ENCODE measurements around the gene CCDC88C. TPM values are rescaled to one million over a fixed set of nuclear protein-coding genes. Genes with fewer than 3 reads are reported as not detected.

Gene CCDC88C
- total RNA-seq, 1 donor from 2014 or later: 17.8 TPM

DNA sequence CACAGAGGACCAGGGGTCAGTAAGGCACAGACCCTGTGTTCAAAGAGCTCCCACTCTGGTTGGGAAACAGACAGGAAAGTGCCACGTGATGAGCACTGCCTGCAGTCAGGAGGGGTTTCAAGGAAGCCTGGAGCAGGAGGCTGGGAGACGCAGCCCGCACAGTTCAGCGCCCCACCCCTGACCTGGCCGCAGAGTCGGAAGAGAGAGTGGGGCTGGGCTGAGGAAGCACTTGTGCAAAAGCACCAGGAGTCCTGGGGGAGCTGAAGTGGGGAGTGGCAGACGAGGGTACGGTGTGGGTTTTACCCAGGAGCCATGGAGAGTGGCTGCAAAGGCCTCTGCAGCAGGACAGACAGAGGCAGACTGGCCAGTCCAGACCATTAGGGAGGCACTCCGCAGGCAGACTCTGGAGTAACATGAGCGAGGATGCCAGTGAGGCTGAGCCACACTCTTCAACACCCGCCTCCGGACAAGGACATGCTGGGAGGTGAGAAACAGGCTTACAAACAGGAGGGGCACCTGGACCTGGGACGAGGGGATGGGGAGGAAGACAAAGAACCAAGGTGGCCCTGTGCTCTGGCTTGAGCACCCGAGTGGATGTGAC is 87.4 kb downstream of the CCDC88C start:
- no peaks in the 10 kb centered on the region for H3K4me1 ChIP-seq
- H3K27ac Mint-ChIP-seq: peak overlapping the region; percentile 76
- no peaks in the 10 kb centered on the region for H3K9me3 Mint-ChIP-seq
- H4K20me1 ChIP-seq (ENCODE audit: low read depth): peaks cover 5% of the 10 kb centered on the region
- peaks cover 33% of the 10 kb centered on the region for H3K4me1 Mint-ChIP-seq
- H2AFZ ChIP-seq (replicated peaks): no peak overlapping the region
- H3K4me3 ChIP-seq: no peak overlapping the region
- DNase-seq (ENCODE audit: low spot score): no peak
- H3K4me2 ChIP-seq: no peak overlapping the region
- H3K36me3 Mint-ChIP-seq: peaks cover 22% of the 10 kb centered on the region
- H3K79me2 ChIP-seq (ENCODE audit: low read depth): no peaks in the 10 kb centered on the region
- no peaks in the 10 kb centered on the region for H3K36me3 ChIP-seq
- peaks cover 8% of the 10 kb centered on the region for H3K27me3 Mint-ChIP-seq (ENCODE audit: insufficient read depth, low read depth)
- peak overlapping the region; percentile 75 for H3K4me3 Mint-ChIP-seq
- H3K27me3 ChIP-seq: no peaks in the 10 kb centered on the region
- no peak for TF ChIP-seq EZH2phosphoT487 (IDR thresholded peaks at IDR 0.05)
- H3K9ac ChIP-seq: no peak overlapping the region
- no peak overlapping the region for H3K27ac ChIP-seq
- H3K9me3 ChIP-seq (ENCODE audit: low read depth): no peaks in the 10 kb centered on the region
- peaks cover 1% of the 10 kb centered on the region for H3F3A ChIP-seq (ENCODE audit: low read depth)

DNA sequence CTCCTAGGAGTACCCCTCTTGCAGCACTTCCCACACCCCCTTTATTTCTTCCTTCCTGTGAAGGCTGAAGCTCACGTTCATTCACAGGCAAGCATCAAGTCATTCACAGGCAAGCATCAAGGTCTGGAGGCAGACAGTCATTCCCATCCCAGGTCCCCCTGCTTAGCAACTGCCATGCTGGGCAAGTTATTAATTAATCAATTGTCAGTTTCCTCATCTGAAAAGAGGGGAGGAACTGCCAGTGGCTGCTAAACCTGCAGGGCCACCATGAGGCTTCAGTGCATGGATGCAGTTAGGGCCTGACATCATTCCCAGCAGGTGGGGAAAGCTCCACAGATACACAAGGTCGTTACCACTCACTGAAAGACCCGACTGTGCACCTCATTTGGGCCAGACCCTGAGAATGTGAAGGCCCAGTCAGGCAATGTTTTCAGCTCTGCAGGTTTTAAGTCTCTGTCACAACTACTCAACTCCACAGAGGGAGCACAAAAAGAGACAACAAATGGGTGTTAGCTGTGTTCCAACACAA is 88.1 kb downstream of the CCDC88C start:
- peaks cover 8% of the 10 kb centered on the region for H3F3A ChIP-seq (ENCODE audit: low read depth)
- no peaks in the 10 kb centered on the region for H3K36me3 ChIP-seq
- no peak overlapping the region for H3K4me3 ChIP-seq
- DNase-seq (ENCODE audit: low spot score): no peak
- H3K4me1 ChIP-seq: no peaks in the 10 kb centered on the region
- no peak overlapping the region for H2AFZ ChIP-seq (replicated peaks)
- H3K27ac ChIP-seq: no peak overlapping the region
- no peaks in the 10 kb centered on the region for H3K79me2 ChIP-seq (ENCODE audit: low read depth)
- Mint-ChIP-seq H3K4me1 (peaks cover 33% of the 10 kb centered on the region), H3K27me3 (ENCODE audit: insufficient read depth, low read depth) (peaks cover 8% of the 10 kb centered on the region), H3K36me3 (peaks cover 24% of the 10 kb centered on the region), H3K4me3 (no peak overlapping the region), H3K27ac (peak overlapping the region; percentile 48), H3K9me3 (no peaks in the 10 kb centered on the region)
- no peak overlapping the region for H3K4me2 ChIP-seq
- no peaks in the 10 kb centered on the region for H3K9me3 ChIP-seq (ENCODE audit: low read depth)
- H4K20me1 ChIP-seq (ENCODE audit: low read depth): peaks cover 5% of the 10 kb centered on the region
- H3K9ac ChIP-seq: no peak overlapping the region
- H3K27me3 ChIP-seq: no peaks in the 10 kb centered on the region
- TF ChIP-seq EZH2phosphoT487 (IDR thresholded peaks at IDR 0.05) (no peak), EZH2 (IDR thresholded peaks at IDR 0.05) (no peak)
- TF ChIP-seq, protein P1, sequence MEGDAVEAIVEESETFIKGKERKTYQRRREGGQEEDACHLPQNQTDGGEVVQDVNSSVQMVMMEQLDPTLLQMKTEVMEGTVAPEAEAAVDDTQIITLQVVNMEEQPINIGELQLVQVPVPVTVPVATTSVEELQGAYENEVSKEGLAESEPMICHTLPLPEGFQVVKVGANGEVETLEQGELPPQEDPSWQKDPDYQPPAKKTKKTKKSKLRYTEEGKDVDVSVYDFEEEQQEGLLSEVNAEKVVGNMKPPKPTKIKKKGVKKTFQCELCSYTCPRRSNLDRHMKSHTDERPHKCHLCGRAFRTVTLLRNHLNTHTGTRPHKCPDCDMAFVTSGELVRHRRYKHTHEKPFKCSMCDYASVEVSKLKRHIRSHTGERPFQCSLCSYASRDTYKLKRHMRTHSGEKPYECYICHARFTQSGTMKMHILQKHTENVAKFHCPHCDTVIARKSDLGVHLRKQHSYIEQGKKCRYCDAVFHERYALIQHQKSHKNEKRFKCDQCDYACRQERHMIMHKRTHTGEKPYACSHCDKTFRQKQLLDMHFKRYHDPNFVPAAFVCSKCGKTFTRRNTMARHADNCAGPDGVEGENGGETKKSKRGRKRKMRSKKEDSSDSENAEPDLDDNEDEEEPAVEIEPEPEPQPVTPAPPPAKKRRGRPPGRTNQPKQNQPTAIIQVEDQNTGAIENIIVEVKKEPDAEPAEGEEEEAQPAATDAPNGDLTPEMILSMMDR (IDR thresholded peaks at IDR 0.05): no peak

DNA sequence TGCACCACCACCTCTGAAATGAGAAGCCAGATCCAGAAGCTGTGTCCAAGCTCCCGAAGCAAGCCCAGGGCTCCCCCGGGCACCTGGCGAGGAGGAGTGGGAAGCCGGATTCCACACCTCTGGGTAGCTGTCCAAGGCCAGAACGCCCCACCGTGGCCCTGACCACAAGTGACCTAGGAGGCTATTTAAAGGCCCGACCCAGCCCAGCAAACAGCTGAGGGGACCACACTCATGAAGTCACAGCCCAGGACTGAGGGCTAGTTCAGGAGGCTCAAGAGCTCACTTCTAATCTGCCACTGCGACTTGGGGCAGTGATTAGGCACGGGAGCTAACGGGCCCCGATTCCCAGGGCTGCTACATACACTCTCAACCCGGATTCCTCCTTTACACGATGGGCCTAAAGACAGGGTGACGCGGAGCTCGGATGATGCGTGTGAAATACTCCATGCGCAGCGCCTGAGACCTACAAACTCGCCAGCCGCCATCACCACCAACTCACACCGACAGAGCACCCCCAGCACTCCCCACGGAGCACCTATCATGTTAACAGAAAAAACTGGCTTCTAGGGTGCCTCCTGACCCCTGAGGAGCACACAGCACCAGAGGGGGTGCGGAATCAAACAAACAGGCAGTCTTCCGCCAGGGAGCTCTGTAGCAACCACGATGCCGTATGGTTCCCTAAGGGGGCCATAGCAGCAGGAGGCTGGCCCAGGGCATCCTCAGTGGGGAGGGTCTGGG is 89.1 kb downstream of the CCDC88C start:
- H3K4me1 ChIP-seq: peaks cover 5% of the 10 kb centered on the region
- H3K4me3 ChIP-seq: no peak overlapping the region
- peaks cover 10% of the 10 kb centered on the region for H3F3A ChIP-seq (ENCODE audit: low read depth)
- no peak overlapping the region for H3K9ac ChIP-seq
- no peak overlapping the region for H2AFZ ChIP-seq (replicated peaks)
- Mint-ChIP-seq H3K4me1 (peaks cover 39% of the 10 kb centered on the region), H3K27ac (no peak overlapping the region), H3K4me3 (no peak overlapping the region), H3K9me3 (no peaks in the 10 kb centered on the region), H3K36me3 (peaks cover 24% of the 10 kb centered on the region), H3K27me3 (ENCODE audit: insufficient read depth, low read depth) (peaks cover 8% of the 10 kb centered on the region)
- no peaks in the 10 kb centered on the region for H3K9me3 ChIP-seq (ENCODE audit: low read depth)
- no peak overlapping the region for H3K4me2 ChIP-seq
- H3K27me3 ChIP-seq: no peaks in the 10 kb centered on the region
- peaks cover 5% of the 10 kb centered on the region for H4K20me1 ChIP-seq (ENCODE audit: low read depth)
- H3K27ac ChIP-seq: no peak overlapping the region
- no peaks in the 10 kb centered on the region for H3K36me3 ChIP-seq
- TF ChIP-seq EZH2phosphoT487 (IDR thresholded peaks at IDR 0.05) (no peak), EZH2 (IDR thresholded peaks at IDR 0.05) (no peak)
- H3K79me2 ChIP-seq (ENCODE audit: low read depth): no peaks in the 10 kb centered on the region
- DNase-seq (ENCODE audit: low spot score): no peak

DNA sequence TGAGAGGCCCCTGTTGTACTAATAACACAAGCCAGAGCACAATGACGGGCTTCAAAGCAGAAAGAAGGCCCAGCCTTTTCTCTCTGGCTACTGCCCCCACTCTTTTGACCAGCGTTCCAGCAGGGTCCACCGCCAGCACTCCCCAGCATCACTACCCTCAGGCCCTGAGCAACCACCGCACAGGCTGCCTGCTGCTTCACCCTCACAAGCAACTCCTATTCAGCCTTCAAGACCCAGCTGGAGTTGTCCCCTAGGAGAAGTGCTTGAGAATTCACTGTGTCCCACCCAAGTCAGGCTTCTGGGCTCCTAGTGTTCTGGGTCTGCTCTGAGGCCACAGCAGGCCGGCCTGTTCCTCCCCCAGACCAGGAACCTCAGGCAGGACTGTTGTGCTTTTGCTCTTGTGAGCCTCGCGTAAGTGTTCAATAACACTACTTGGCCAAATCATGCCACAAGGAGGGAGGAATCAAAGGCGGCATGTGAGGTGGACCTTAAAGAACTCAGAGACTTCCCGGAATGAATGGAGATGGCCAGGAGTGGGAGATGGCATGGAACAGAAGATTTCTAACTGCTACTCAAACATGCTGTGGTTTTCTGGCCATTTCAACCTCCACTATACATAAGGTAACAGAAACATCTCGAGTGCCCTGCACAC is 89.8 kb downstream of the CCDC88C start:
- peaks cover 39% of the 10 kb centered on the region for H3K4me1 Mint-ChIP-seq
- Histone ChIP-seq H3F3A (ENCODE audit: low read depth) (peaks cover 10% of the 10 kb centered on the region), H4K20me1 (ENCODE audit: low read depth) (peaks cover 5% of the 10 kb centered on the region), H3K4me3 (no peak overlapping the region), H3K36me3 (no peaks in the 10 kb centered on the region), H3K27me3 (no peaks in the 10 kb centered on the region), H3K27ac (no peak overlapping the region), H3K9me3 (ENCODE audit: low read depth) (no peaks in the 10 kb centered on the region), H3K4me2 (no peak overlapping the region), H3K79me2 (ENCODE audit: low read depth) (no peaks in the 10 kb centered on the region), H3K9ac (no peak overlapping the region), H3K4me1 (peaks cover 5% of the 10 kb centered on the region), H2AFZ (replicated peaks) (no peak overlapping the region)
- H3K4me3 Mint-ChIP-seq: no peak overlapping the region
- no peak for DNase-seq (ENCODE audit: low spot score)
- TF ChIP-seq EZH2phosphoT487 (IDR thresholded peaks at IDR 0.05) (no peak), EZH2 (IDR thresholded peaks at IDR 0.05) (no peak)
- TF ChIP-seq, protein P1 (IDR thresholded peaks at IDR 0.05): no peak
- H3K27me3 Mint-ChIP-seq (ENCODE audit: insufficient read depth, low read depth): peaks cover 4% of the 10 kb centered on the region
- no peaks in the 10 kb centered on the region for H3K9me3 Mint-ChIP-seq
- peaks cover 20% of the 10 kb centered on the region for H3K36me3 Mint-ChIP-seq
- H3K27ac Mint-ChIP-seq: peak overlapping the region; percentile 34
